Stimulated activated naive CD8-positive, alpha-beta T cell treated with anti-CD3 and anti-CD28 coated beads, Interleukin-15, Interleukin-2, amounts not matched to agents 100 U/mL and 50 U/mL, for 24 hours (primary cell): ENCODE measurements around the gene NOTCH1.

Experiments
- ATAC-seq: fragments of 150-1000 bp; cut with Tn5 transposase; one replicate; pipeline ENCODE4 v1.10.0; 2021
- DNase-seq: peaks from one replicate; pipeline ENCODE4 v3.0.0; 2021

Gene NOTCH1

GRCh38 chr9:136544964-136545691 is 720 bp downstream of the NOTCH1 start:
- peak; percentile 8 for ATAC-seq
- peak; percentile 75 for DNase-seq

DNA sequence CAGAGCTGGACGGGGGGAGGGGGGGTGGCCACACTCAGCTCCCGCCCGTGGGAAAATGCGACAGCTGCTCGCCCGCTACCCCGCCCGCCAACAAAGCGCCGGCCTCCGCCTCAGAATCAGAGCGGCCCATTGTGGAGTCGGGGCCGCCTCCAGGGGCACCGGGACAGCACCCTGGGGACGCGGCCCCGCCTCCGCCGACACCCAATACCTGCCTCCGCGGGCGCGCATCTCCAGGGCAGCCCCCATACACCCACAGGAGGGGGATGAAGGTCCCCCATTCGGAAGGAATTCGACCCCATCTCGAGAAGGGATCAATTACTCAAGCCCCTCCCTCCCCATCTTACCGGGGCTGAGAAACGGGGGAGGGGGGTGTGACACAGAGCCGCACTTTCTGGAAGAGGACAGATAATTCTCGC is 1.3 kb downstream of the NOTCH1 start:
- DNase-seq (peak; percentile 79), ATAC-seq (peak; percentile 5)

DNA sequence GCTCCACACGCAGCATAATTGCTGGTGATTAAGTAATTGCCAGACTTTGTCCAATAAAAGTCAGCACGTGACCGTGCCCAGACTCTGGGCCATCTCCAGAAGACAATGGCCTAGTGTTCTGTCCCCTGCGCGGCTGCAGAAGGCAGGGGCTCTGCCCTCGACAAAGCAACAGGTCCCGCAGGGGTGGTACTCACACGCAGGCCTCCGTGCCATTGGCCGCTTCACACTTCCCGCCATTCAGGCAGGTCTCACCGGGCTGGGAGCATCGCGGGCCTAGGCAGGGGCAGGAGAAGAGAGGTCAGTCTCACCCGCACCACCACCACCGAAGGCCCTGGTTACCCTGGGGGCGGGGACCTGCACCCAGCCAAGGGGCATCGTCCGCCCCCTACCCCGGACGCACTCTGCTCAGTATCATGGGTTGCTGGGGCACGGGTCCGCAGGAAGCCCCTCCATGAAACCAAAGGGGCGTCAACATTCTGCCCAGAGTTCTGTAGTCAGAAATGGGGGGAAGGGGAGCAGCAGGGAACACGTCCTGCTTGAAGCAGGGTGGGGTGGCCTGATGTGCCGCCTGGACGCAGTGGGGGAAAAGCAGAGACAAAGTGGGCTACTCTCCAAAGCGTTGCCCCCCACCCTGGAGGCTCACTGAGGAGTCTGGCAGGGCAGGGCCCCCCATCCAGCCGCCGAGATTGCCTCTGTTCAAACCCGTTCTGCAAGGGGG is 1.9 kb downstream of the NOTCH1 start:
- ATAC-seq: no peak
- DNase-seq: no peak

- DNase-seq (no peak), ATAC-seq (no peak)
Observed at GRCh38 chr9:136543280-136543679, 2.6 kb downstream of the NOTCH1 start.

- DNase-seq (no peak), ATAC-seq (no peak)
Observed at GRCh38 chr9:136542241-136543040, 3.4 kb downstream of the NOTCH1 start.

DNA sequence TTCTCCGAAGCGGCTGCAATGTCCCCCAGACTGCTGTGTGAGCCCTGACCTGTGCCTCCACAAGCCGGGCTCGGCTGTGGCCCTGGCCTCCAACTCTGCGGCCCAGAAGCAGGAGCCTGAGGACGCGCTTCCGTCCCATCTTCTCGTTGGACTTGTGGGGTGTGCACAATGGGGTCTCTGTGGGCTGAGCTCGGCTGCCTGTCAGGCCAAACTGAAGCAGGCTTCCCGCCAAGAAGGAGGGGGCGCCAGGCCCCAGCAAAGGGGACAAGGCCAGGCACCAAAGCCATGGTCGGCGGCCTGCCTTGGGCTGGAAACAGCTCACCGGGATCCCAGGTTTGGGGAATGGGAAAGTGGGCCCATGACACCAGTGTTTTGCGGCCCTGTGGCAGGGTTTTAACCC is 4.1 kb downstream of the NOTCH1 start:
- DNase-seq (no peak), ATAC-seq (no peak)

DNA sequence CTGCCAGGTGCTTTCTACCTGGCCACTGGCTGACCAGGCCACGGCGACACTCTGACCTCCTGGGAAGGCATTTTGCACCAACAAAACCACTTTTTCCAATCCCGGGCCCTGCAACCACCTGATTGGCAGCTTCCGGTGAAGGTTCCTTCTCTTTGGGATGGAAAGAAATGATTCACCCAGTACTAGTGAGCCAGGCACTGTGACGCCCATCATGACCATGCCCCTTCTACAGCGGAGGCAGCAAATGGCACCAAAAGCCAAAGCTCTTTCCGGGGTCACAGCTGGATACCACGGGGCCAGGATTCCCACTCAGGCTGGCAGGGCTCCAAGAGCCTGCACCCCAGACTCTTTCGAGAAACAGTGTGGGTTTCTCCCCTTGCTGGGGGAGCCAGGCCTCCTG is 4.7 kb downstream of the NOTCH1 start:
- no peak for DNase-seq
- no peak for ATAC-seq

DNA sequence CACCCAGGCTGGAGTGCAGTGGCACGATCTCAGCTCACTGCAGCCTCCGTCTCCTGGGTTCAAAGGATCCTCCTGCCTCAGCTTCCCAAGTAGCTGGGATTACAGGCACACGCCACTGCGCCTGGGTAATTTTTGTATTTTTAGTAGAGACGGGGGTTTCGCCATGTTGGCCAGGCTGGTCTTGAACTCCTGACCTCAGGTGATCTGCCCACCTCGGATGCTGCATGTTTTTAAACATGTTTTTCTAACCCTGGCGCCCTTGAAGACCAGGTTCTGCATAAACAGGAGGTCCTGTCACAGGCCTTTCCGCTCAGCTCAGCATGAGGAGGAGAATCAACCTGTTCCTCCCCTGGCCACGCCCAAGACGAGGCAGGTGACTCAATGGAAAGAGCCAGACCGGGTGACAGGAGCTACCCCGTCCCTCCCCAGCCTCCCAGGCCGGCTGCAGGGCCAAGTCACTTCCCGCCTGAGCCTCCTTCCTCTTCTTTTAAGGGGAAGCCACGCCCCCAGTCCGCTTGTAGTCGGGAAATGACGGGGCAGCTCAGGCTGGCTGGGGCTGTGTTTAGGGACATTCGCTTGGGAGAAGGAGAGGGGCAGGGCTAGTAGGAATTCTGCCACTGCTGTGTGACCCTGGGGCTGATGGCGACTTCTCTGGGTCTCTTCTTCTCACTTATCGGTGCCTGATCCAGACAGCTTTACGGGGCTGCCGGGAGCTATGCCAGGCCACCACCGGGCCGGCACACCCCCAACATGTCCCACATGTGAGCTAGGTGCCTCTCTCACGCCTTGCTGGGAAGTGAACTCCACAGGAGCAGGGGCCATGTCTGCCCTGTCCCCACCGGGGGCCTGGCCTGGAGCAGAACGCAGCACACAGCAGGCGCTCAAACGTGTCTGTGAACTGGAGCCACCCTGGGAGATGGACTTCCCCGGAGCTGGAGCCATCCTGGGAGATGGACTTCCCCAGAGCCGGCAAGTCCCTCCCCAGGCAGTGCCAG is 6.1 kb downstream of the NOTCH1 start:
- ATAC-seq (peak; percentile 86), DNase-seq (peak; percentile 96)

DNA sequence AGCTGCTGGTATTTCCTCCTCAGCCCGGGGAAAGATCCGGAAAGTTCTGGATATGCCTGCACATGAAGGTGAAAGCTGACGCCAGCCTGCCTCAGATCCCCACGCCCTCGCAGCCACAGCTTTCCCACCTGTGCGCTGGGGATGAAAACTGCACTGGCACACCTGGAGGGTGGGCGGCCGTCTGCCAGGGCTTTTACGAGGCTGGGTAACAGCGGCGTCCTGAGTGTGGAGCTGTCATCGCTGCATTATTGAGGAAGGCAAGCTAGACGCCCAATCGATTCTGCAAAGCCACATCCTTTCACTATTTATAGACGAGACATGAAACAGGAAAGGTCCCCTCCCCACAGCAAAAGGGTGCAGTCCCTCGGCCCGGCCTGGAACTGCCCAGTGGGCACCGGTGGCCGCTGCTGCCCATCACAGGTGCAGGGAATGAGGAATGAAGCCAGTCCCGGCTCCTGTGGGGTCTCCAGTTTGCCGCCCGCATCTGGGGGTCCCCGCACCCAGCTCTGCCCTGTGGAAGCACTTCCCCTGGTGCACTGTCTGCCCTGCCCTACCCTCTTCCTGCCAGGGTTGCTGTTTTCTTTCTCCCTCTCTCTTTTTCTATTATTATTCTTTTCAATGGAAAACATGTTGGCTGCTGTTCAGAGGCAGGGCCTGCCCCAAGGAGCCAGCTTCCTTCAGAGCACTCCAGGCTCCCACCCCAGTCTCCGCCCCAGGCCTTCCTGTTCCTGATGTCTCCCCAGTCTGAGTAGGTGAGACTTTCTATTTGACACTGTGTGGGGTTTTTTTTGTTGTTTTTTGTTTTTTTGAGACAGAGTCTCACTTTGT is 7.0 kb downstream of the NOTCH1 start:
- peak; percentile 80 for ATAC-seq
- DNase-seq: peak; percentile 78

DNA sequence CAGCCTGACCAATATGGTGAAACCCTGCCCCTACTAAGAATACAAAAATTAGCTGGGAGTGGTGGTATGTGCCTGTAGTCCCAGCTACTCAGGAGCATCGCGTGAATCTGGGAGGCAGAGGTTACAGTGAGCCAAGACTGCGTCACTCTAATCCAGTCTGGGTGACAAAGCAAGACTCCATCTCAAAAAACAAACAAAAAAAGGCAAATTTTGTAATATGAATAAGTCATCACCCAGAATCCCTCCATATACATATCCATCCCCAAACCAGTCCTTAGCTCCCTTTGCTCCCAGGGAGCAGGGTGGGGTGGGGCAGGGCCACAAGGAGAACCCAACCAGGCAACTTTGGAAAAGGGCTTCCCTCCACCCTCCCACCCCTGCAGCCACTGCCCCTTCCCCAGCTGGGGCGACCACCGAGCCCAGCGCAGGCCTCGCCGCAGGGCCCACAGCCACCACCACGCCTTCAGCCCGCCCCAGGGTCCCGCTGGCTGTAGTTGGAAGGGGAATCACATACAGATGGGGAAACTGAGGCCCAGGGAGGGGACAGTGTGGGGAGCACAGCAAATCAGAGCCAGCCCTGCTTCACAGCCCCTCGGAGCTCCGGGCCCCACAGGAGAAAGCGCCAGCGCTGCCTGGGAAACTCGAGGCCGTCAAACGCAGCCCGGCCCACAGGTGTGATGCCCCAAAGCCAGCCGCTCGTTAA is 7.8 kb downstream of the NOTCH1 start:
- DNase-seq: no peak
- ATAC-seq: no peak

- DNase-seq: no peak
- ATAC-seq: no peak
Observed at GRCh38 chr9:136537411-136537810, 8.4 kb downstream of the NOTCH1 start.

DNA sequence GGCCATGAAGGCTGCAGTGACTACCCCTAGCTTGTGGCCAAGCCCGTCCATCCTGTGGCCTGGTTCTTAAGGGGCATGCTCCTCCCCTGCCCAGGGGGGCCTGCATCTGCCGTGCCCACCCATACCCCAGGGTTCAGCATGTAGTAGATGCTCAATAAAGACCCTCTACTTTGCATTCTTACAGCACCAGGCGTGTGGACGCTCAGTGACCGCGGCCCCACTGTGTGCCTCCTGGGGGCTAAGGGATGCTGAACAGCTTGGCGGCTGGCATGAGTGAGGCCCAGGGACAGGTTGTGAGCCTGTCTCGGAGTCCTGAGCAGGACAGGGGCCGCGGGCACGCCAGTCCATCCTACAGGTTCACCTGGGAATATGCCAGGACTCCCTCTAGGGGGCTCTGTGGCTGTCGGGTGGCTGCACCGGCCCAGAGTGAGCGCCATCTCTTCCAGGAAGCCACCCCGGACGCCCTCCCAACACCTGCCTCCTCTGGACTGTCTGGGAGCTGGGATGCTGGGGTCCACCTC is 9.1 kb downstream of the NOTCH1 start:
- ATAC-seq (no peak), DNase-seq (no peak)

DNA sequence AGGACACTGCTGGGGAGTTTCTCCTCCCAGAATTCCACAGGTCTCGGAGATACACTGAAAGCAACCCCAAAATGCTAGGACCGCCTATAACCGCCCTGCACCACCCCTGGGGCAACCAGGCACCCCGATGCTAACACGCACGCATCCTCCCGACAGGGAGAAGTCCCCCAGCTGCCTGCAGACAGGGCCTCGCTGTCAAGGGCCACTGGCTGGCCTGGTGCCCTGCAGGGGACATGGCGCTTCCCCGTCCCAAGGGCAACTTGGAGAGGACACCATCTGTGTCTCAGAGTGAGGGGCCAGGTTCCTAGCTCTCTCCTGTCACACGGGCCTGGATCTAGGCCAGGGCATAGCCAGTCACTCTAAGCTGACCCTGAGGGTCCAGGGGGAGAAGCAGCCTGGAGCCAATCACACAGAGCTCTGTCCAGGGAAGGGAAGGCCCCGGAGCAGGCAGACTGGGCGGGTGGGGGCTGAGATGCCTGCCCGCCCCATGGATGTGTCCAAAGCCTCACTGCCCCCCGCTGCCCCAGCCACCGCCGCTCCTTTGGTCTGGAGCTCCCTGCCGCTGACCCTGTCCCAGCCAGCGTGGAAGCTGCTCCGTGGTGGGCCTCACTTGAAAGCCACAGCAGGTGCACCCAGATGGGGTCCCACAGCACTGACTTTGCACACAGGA is 9.7 kb downstream of the NOTCH1 start:
- DNase-seq: no peak
- ATAC-seq: no peak

- no peak for DNase-seq
- ATAC-seq: no peak
Observed at GRCh38 chr9:136535070-136535469, 10.8 kb downstream of the NOTCH1 start.

- ATAC-seq: no peak
Observed at GRCh38 chr9:136534366-136534765, 11.5 kb downstream of the NOTCH1 start.

GRCh38 chr9:136533775-136534157 is 12.1 kb downstream of the NOTCH1 start:
- ATAC-seq: peak; percentile 70
- DNase-seq: peak; percentile 86

More at GRCh38 chr9:136534366-136534765, 11.5 kb downstream of the NOTCH1 start:
- DNase-seq: no peak

- DNase-seq (peak; percentile 85), ATAC-seq (peak; percentile 72)
Observed at GRCh38 chr9:136532799-136533774, 12.8 kb downstream of the NOTCH1 start.
